HepG2 (cell line): ENCODE measurements around the gene GRPEL2. TPM values are rescaled to one million over a fixed set of nuclear protein-coding genes. Genes with fewer than 3 reads are reported as not detected.

ENCODE experiments used
- CTCF ChIP-seq: sonication (generic); formaldehyde crosslinking; IDR thresholded peaks from 2 replicates; pipeline ENCODE4 v1.5.0; 2020; ENCODE audit warnings: mild to moderate bottlenecking, missing genetic modification reagents, moderate library complexity
- ELF1 ChIP-seq: sonication (generic); formaldehyde crosslinking; IDR thresholded peaks from 2 replicates; pipeline ENCODE4 v1.4.0; 2020; ENCODE audit warnings: missing genetic modification reagents
- GABPA ChIP-seq, 2 experiments: IDR thresholded peaks; 2 replicates each; pipeline ENCODE4 v1.6.1; 2011 to 2016; ENCODE audit warnings: low read depth in 2 of 2, low read length in 1 of 2, missing biosample characterization in 1 of 2, missing genetic modification characterization in 1 of 2
- GATAD1 ChIP-seq: IDR thresholded peaks from 2 replicates; pipeline ENCODE4 v1.6.1; 2016; ENCODE audit warnings: missing genetic modification reagents, missing compliant biosample characterization
- GATAD2A ChIP-seq: IDR thresholded peaks from 2 replicates; pipeline ENCODE4 v1.6.1; 2016
- KDM5A ChIP-seq: fragments of 200-600 bp; sonication (generic); IDR thresholded peaks from 2 replicates; pipeline ENCODE4 v1.7.0; 2018; ENCODE audit warnings: antibody characterized with exemption, mild to moderate bottlenecking, low read length, borderline replicate concordance
- KMT2B ChIP-seq: IDR thresholded peaks from 2 replicates; pipeline ENCODE4 v1.6.1; 2016; ENCODE audit warnings: missing genetic modification reagents, missing compliant biosample characterization
- MIXL1 ChIP-seq: IDR thresholded peaks from 2 replicates; pipeline ENCODE4 v1.6.1; 2016
- MXD4 ChIP-seq: IDR thresholded peaks from 2 replicates; pipeline ENCODE4 v1.6.1; 2016; ENCODE audit warnings: mild to moderate bottlenecking, missing biosample characterization, missing genetic modification reagents
- TSC22D2 ChIP-seq: sonication (generic); formaldehyde crosslinking; IDR thresholded peaks from 2 replicates; pipeline ENCODE4 v1.5.1; 2020; ENCODE audit warnings: missing genetic modification reagents, mild to moderate bottlenecking, borderline replicate concordance
- ZBTB3 ChIP-seq: sonication (generic); formaldehyde crosslinking; IDR thresholded peaks from 2 replicates; pipeline ENCODE4 v1.4.0; 2020; ENCODE audit warnings: low read depth, mild to moderate bottlenecking, moderate library complexity, missing genetic modification reagents, borderline replicate concordance
- ZBTB49 ChIP-seq: sonication (generic); formaldehyde crosslinking; IDR thresholded peaks from 2 replicates; pipeline ENCODE4 v1.4.0; 2020; ENCODE audit warnings: missing genetic modification reagents, borderline replicate concordance
- ZBTB7A ChIP-seq: sonication (generic); formaldehyde crosslinking; IDR thresholded peaks from 2 replicates; pipeline ENCODE4 v1.8.0; 2022; ENCODE audit warnings: mild to moderate bottlenecking, missing genetic modification reagents
- ZFP36L1 ChIP-seq: sonication (generic); formaldehyde crosslinking; IDR thresholded peaks from 2 replicates; pipeline ENCODE4 v1.8.0; 2022; ENCODE audit warnings: mild to moderate bottlenecking, missing genetic modification reagents, moderate library complexity
- ZNF235 ChIP-seq: sonication (generic); formaldehyde crosslinking; IDR thresholded peaks from 2 replicates; pipeline ENCODE4 v1.8.1; 2023; ENCODE audit warnings: mild to moderate bottlenecking, missing genetic modification reagents, borderline replicate concordance
- ZNF331 ChIP-seq: sonication (generic); formaldehyde crosslinking; IDR thresholded peaks from 2 replicates; pipeline ENCODE4 v1.4.0; 2020; ENCODE audit warnings: missing genetic modification reagents
- ZNF572 ChIP-seq: sonication (generic); formaldehyde crosslinking; IDR thresholded peaks from 2 replicates; pipeline ENCODE4 v1.5.1; 2020; ENCODE audit warnings: mild to moderate bottlenecking, missing genetic modification reagents
- ZNF766 ChIP-seq: sonication (generic); formaldehyde crosslinking; IDR thresholded peaks from 2 replicates; pipeline ENCODE4 v1.5.0; 2020; ENCODE audit warnings: missing genetic modification reagents, borderline replicate concordance
- polyA plus RNA-seq, 8 experiments: library from polyadenylated mRNA; depleted of rRNA in 3 of 8; stranded (reverse) in 7 of 8; unstranded in 1 of 8; fragments of >200 nt; fragmentation: Illumina TruSeq in 4 of 8; extraction: Trizol in 4 of 8; gene quantifications; 2 replicates each; pipeline versions ENCODE4 v1.2.1 to v1.2.3, GENCODE V29; 2011 to 2016; ENCODE audit warnings: low read depth in 4 of 8, missing spikeins in 1 of 8, mixed read lengths in 1 of 8; ENCODE audit not compliant: insufficient read depth in 1 of 8
- total RNA-seq, 5 experiments: library from RNA; depleted of rRNA; stranded (reverse); fragments of >200 nt; fragmentation: Illumina TruSeq; extraction: Trizol; gene quantifications; 2 replicates each; pipeline ENCODE4 v1.2.3, GENCODE V29; 2016; ENCODE audit warnings: low read depth in 1 of 5
- TF ChIP-seq, protein P1 (sequence below): sonication (generic); formaldehyde crosslinking; IDR thresholded peaks from 2 replicates; pipeline ENCODE4 v1.4.0; 2020; ENCODE audit warnings: mild to moderate bottlenecking, missing genetic modification reagents
- TF ChIP-seq, protein P2 (sequence below), 2 experiments: sonication (generic) in 1 of 2; formaldehyde crosslinking in 1 of 2; IDR thresholded peaks; 2 replicates each; pipeline versions ENCODE4 v1.5.1 to v1.6.1; 2011 to 2020; ENCODE audit warnings: borderline replicate concordance in 1 of 2, low read depth in 1 of 2, low read length in 1 of 2, mild to moderate bottlenecking in 1 of 2, missing genetic modification reagents in 1 of 2, moderate library complexity in 1 of 2

GRPEL2 gene
- total and polyA plus RNA-seq, 2 of the 13 experiments (the other 11 are each of a cell fraction or from before 2014, with no cell fraction given) = 13.1 to 16.6 TPM

- TF ChIP-seq, protein P1, sequence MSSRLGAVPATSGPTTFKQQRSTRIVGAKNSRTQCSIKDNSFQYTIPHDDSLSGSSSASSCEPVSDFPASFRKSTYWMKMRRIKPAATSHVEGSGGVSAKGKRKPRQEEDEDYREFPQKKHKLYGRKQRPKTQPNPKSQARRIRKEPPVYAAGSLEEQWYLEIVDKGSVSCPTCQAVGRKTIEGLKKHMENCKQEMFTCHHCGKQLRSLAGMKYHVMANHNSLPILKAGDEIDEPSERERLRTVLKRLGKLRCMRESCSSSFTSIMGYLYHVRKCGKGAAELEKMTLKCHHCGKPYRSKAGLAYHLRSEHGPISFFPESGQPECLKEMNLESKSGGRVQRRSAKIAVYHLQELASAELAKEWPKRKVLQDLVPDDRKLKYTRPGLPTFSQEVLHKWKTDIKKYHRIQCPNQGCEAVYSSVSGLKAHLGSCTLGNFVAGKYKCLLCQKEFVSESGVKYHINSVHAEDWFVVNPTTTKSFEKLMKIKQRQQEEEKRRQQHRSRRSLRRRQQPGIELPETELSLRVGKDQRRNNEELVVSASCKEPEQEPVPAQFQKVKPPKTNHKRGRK (CRISPR knock-in tag) = no peak; the same call in 1 of the 2 replicates
- TF ChIP-seq ZNF572 = no peak
- TF ChIP-seq ZNF235 = no peak
- TF ChIP-seq MIXL1 (CRISPR knock-in tag) = peak; percentile 68; the same call in 1 of the 2 replicates
- TF ChIP-seq MXD4 = 0 out of 2 replicates have a peak, but pooled peaks have one; percentile 37
- TF ChIP-seq ZBTB3 = no peak
- TF ChIP-seq, protein P2, sequence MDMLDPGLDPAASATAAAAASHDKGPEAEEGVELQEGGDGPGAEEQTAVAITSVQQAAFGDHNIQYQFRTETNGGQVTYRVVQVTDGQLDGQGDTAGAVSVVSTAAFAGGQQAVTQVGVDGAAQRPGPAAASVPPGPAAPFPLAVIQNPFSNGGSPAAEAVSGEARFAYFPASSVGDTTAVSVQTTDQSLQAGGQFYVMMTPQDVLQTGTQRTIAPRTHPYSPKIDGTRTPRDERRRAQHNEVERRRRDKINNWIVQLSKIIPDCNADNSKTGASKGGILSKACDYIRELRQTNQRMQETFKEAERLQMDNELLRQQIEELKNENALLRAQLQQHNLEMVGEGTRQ (IDR thresholded peaks at IDR 0.05; ENCODE audit: low read depth, low read length) = 0 out of 2 replicates have a peak, but pooled peaks have one; percentile 4
- TF ChIP-seq, protein P2 (CRISPR knock-in tag; IDR thresholded peaks at IDR 0.05; ENCODE audit: borderline replicate concordance) = no peak
- no peak for TF ChIP-seq TSC22D2 (CRISPR knock-in tag)
- TF ChIP-seq GATAD1 = peak; percentile 63
- peak; percentile 70 for TF ChIP-seq GATAD2A
- TF ChIP-seq KDM5A = no peak
- TF ChIP-seq KMT2B (CRISPR knock-in tag) = 0 out of 2 replicates have a peak, but pooled peaks have one; percentile 38
- no peak for TF ChIP-seq ZBTB49 (CRISPR knock-in tag)
- peak; percentile 69; the same call in 1 of the 2 replicates for TF ChIP-seq ZFP36L1 (CRISPR knock-in tag)
- TF ChIP-seq ELF1 (CRISPR knock-in tag) = peak; percentile 35
- no peak for TF ChIP-seq GABPA (IDR thresholded peaks at IDR 0.05; ENCODE audit: low read depth, low read length)
- peak; percentile 46; the same call in 1 of the 2 replicates for TF ChIP-seq GABPA (CRISPR knock-in tag; IDR thresholded peaks at IDR 0.05; ENCODE audit: low read depth)
- TF ChIP-seq ZNF331 (CRISPR knock-in tag) = peak; percentile 58; the same call in 1 of the 2 replicates
- TF ChIP-seq ZBTB7A (CRISPR knock-in tag) = no peak
- TF ChIP-seq CTCF (CRISPR knock-in tag) = peak; percentile 94
- no peak for TF ChIP-seq ZNF766 (CRISPR knock-in tag)
These were observed 22.1 kb downstream of the GRPEL2 start (continued) for GRCh38 chr5:149367249-149367971.
